Mammary epithelial cell (primary cell): Measurements from ENCODE around the gene C19orf12.

Source experiments
- CTCF ChIP-seq, 2 donors: IDR thresholded peaks in 1 of 2; conservative IDR thresholded peaks in 1 of 2; 2 replicates each; pipeline ENCODE4 v1.5.1; 2011 to 2012; ENCODE audit warnings: inconsistent platforms in 2 of 2, low read length in 2 of 2, mild to moderate bottlenecking in 2 of 2, control low read depth in 1 of 2, low read depth in 1 of 2; ENCODE audit not compliant: insufficient read depth in 1 of 2; ENCODE audit errors: extremely low read depth in 1 of 2
- EZH2 ChIP-seq: IDR thresholded peaks from 2 replicates; pipeline ENCODE4 v1.6.1; 2012; ENCODE audit warnings: low read length, inconsistent platforms, borderline replicate concordance

GRCh38 chr19:29758863-29759262 lies 43.8 kb upstream of the C19orf12 start:
- TF ChIP-seq CTCF (conservative IDR thresholded peaks at IDR 0.05 in 1 of 2, IDR thresholded peaks at IDR 0.05 in 1 of 2; ENCODE audit: extremely low read depth in 1 of 2, insufficient read depth in 1 of 2, low read depth in 1 of 2, low read length in 2 of 2) (no peak), EZH2 (no peak)
